IMR-90 (cell line): ENCODE measurements around the gene TEPSIN.

ENCODE experiments used
- BHLHE40 ChIP-seq: fragments of 150-350 bp; IDR thresholded peaks from 2 replicates; pipeline ENCODE4 v1.6.1; 2016; ENCODE audit warnings: mild to moderate bottlenecking, low read depth, low read length
- CEBPB ChIP-seq: IDR thresholded peaks from 2 replicates; pipeline ENCODE4 v1.6.1; 2012; ENCODE audit warnings: low read depth, low read length, improper control_type of control experiment
- CTCF ChIP-seq: conservative IDR thresholded peaks from 2 replicates; pipeline ENCODE4 v1.5.1; 2012; ENCODE audit warnings: mild to moderate bottlenecking, low read depth, low read length, improper control_type of control experiment
- ELK1 ChIP-seq: fragments of 150-350 bp; IDR thresholded peaks from 2 replicates; pipeline ENCODE4 v1.6.1; 2016; ENCODE audit warnings: low read depth, mild to moderate bottlenecking, low read length, moderate library complexity, borderline replicate concordance
- FOS ChIP-seq: fragments of 150-350 bp; IDR thresholded peaks from 2 replicates; pipeline ENCODE4 v1.6.1; 2016; ENCODE audit warnings: low read depth, low read length
- MAFK ChIP-seq: IDR thresholded peaks from 2 replicates; pipeline ENCODE4 v1.6.1; 2012; ENCODE audit warnings: low read depth, low read length, improper control_type of control experiment
- MAZ ChIP-seq: IDR thresholded peaks from 2 replicates; pipeline ENCODE4 v1.6.1; 2012; ENCODE audit warnings: low read depth, mild to moderate bottlenecking, low read length, improper control_type of control experiment, moderate library complexity, borderline replicate concordance
- MXI1 ChIP-seq: IDR thresholded peaks from 2 replicates; pipeline ENCODE4 v1.6.1; 2012; ENCODE audit warnings: low read depth, mild to moderate bottlenecking, low read length, moderate library complexity, borderline replicate concordance
- POLR2A ChIP-seq: IDR thresholded peaks from 2 replicates; pipeline ENCODE4 v1.6.1; 2012; ENCODE audit warnings: mild to moderate bottlenecking, low read depth, low read length
- RAD21 ChIP-seq: IDR thresholded peaks from 2 replicates; pipeline ENCODE4 v1.6.1; 2012; ENCODE audit warnings: low read length, improper control_type of control experiment
- RCOR1 ChIP-seq: IDR thresholded peaks from 2 replicates; pipeline ENCODE4 v1.6.1; 2012; ENCODE audit warnings: mild to moderate bottlenecking, low read length, improper control_type of control experiment; ENCODE audit not compliant: insufficient replicate concordance
- RFX5 ChIP-seq: IDR thresholded peaks from 2 replicates; pipeline ENCODE4 v1.8.0; 2012; ENCODE audit warnings: low read depth, mild to moderate bottlenecking, low read length, moderate library complexity
- SMC3 ChIP-seq: fragments of 150-350 bp; IDR thresholded peaks from 2 replicates; pipeline ENCODE4 v1.6.1; 2016; ENCODE audit warnings: low read depth, mild to moderate bottlenecking, antibody characterized with exemption, low read length, moderate library complexity
- USF2 ChIP-seq: fragments of 150-350 bp; IDR thresholded peaks from 2 replicates; pipeline ENCODE4 v1.6.1; 2017; ENCODE audit warnings: mild to moderate bottlenecking, antibody characterized with exemption, low read length, low read depth

- TF ChIP-seq CTCF = no peak
- TF ChIP-seq RCOR1 = no peak
- no peak for TF ChIP-seq RAD21
- no peak for TF ChIP-seq MAFK
- TF ChIP-seq MXI1 = no peak
- no peak for TF ChIP-seq ELK1
- TF ChIP-seq POLR2A = no peak
- TF ChIP-seq SMC3 = no peak
- TF ChIP-seq FOS = no peak
- no peak for TF ChIP-seq BHLHE40
- TF ChIP-seq USF2 = no peak
- TF ChIP-seq CEBPB = no peak
- TF ChIP-seq RFX5 = no peak
- TF ChIP-seq MAZ = no peak
Measured at GRCh38 chr17:81218459-81218858, 20.4 kb downstream of the TEPSIN start.
